KG1 (cell line): ENCODE results near the gene DIRAS1.

Source experiments
- DNase-seq: peaks from one replicate; lab custom pipeline; 2025; lab: John Stamatoyannopoulos, UW

Gene DIRAS1

GRCh38 chr19:2755448-2755705 is 34.2 kb upstream of the DIRAS1 start:
- DNase-seq: no peak

GRCh38 chr19:2754659-2755447 is 33.7 kb upstream of the DIRAS1 start:
- DNase-seq: no peak

GRCh38 chr19:2751438-2751830 is 30.3 kb upstream of the DIRAS1 start:
- no peak for DNase-seq

GRCh38 chr19:2750808-2751437 is 29.8 kb upstream of the DIRAS1 start:
- DNase-seq: no peak

- DNase-seq: no peak
These were observed 26.2 kb upstream of the DIRAS1 start for GRCh38 chr19:2747349-2747748.

GRCh38 chr19:2744113-2744512 is 22.9 kb upstream of the DIRAS1 start:
- no peak for DNase-seq

- DNase-seq: no peak
These were observed 21.9 kb upstream of the DIRAS1 start for GRCh38 chr19:2743099-2743498.

- DNase-seq: no peak
These were observed 19.1 kb upstream of the DIRAS1 start for GRCh38 chr19:2740314-2740656.

GRCh38 chr19:2739602-2740313 is 18.6 kb upstream of the DIRAS1 start, which contains the start of gene SLC39A3:
TSS of gene SLC39A3 (minus strand) at chr19:2740017. CDS start at chr19:2737257, 2,760 bp downstream.
- DNase-seq: peak; percentile 92

- no peak for DNase-seq
These were observed 15.5 kb upstream of the DIRAS1 start for GRCh38 chr19:2736550-2737190.

GRCh38 chr19:2735374-2735773 is 14.2 kb upstream of the DIRAS1 start:
- no peak for DNase-seq

- no peak for DNase-seq
These were observed 13.6 kb upstream of the DIRAS1 start for GRCh38 chr19:2734589-2735288.

GRCh38 chr19:2733930-2734588 is 12.9 kb upstream of the DIRAS1 start:
- DNase-seq: no peak

- no peak for DNase-seq
These were observed 11.7 kb upstream of the DIRAS1 start for GRCh38 chr19:2732883-2733282.

GRCh38 chr19:2732157-2732725 is 11.1 kb upstream of the DIRAS1 start:
- no peak for DNase-seq

- no peak for DNase-seq
These were observed 10.2 kb upstream of the DIRAS1 start for GRCh38 chr19:2731181-2731995.

GRCh38 chr19:2729943-2730818 is 9.0 kb upstream of the DIRAS1 start:
- DNase-seq: no peak

- DNase-seq: no peak
These were observed 7.7 kb upstream of the DIRAS1 start for GRCh38 chr19:2728783-2729387.

- DNase-seq: no peak
These were observed 6.4 kb upstream of the DIRAS1 start for GRCh38 chr19:2727640-2727944.
